ENCODE results near the gene TMPRSS9.

The TMPRSS9 gene

GRCh38 chr19:2421581-2422306, 61.7 kb downstream of the TMPRSS9 start:
- Histone ChIP-seq H3K27me3 (ENCODE audit: control insufficient read depth, insufficient read depth, low read length) (no peaks in the 10 kb centered on the region), H3K4me3 (ENCODE audit: low read length) (no peak overlapping the region), H3K36me3 (ENCODE audit: control insufficient read depth, insufficient read depth, low read length) (peaks cover 6% of the 10 kb centered on the region; the same call in 1 of the 2 replicates), H3K9me3 (ENCODE audit: control insufficient read depth, insufficient read depth, low read length) (no peaks in the 10 kb centered on the region), H3K4me1 (ENCODE audit: control insufficient read depth, insufficient read depth, low read length) (peaks cover 10% of the 10 kb centered on the region), H3K27ac (ENCODE audit: low read length) (no peak overlapping the region)
- DNase-seq (ENCODE audit: low read depth, low spot score), result no peak
- WGBS (ENCODE audit: insufficient coverage, insufficient read length), result no CpG with 5 or more reads among the region's 23 CpGs

GRCh38 chr19:2423071-2423914, 63.2 kb downstream of the TMPRSS9 start:
- Histone ChIP-seq H3K27ac (ENCODE audit: low read length) (no peak overlapping the region), H3K36me3 (ENCODE audit: control insufficient read depth, insufficient read depth, low read length) (peaks cover 6% of the 10 kb centered on the region; the same call in 1 of the 2 replicates), H3K4me3 (ENCODE audit: low read length) (no peak overlapping the region), H3K9me3 (ENCODE audit: control insufficient read depth, insufficient read depth, low read length) (no peaks in the 10 kb centered on the region), H3K27me3 (ENCODE audit: control insufficient read depth, insufficient read depth, low read length) (no peaks in the 10 kb centered on the region), H3K4me1 (ENCODE audit: control insufficient read depth, insufficient read depth, low read length) (peaks cover 10% of the 10 kb centered on the region)
- WGBS (ENCODE audit: insufficient coverage, insufficient read length), result no CpG with 5 or more reads among the region's 19 CpGs
- no peak for DNase-seq (ENCODE audit: low read depth, low spot score)

- peaks cover 12% of the 10 kb centered on the region for H3K4me1 ChIP-seq (ENCODE audit: control insufficient read depth, insufficient read depth, low read length)
- peaks cover 6% of the 10 kb centered on the region; the same call in 1 of the 2 replicates for H3K36me3 ChIP-seq (ENCODE audit: control insufficient read depth, insufficient read depth, low read length)
- DNase-seq (ENCODE audit: low read depth, low spot score), result no peak
- WGBS (ENCODE audit: insufficient coverage, insufficient read length), result no CpG with 5 or more reads among the region's 46 CpGs
- no peaks in the 10 kb centered on the region for H3K27me3 ChIP-seq (ENCODE audit: control insufficient read depth, insufficient read depth, low read length)
- H3K9me3 ChIP-seq (ENCODE audit: control insufficient read depth, insufficient read depth, low read length), result no peaks in the 10 kb centered on the region
- H3K4me3 ChIP-seq (ENCODE audit: low read length), result peak overlapping the region; percentile 61; the same call in 1 of the 2 replicates
- H3K27ac ChIP-seq (ENCODE audit: low read length), result no peak overlapping the region
Observed at GRCh38 chr19:2423915-2424685, 64.0 kb downstream of the TMPRSS9 start.

- Histone ChIP-seq H3K27me3 (ENCODE audit: control insufficient read depth, insufficient read depth, low read length) (no peaks in the 10 kb centered on the region), H3K36me3 (ENCODE audit: control insufficient read depth, insufficient read depth, low read length) (peaks cover 10% of the 10 kb centered on the region), H3K27ac (ENCODE audit: low read length) (no peak overlapping the region), H3K4me1 (ENCODE audit: control insufficient read depth, insufficient read depth, low read length) (peaks cover 12% of the 10 kb centered on the region), H3K4me3 (ENCODE audit: low read length) (peak overlapping the region; percentile 61; the same call in 1 of the 2 replicates), H3K9me3 (ENCODE audit: control insufficient read depth, insufficient read depth, low read length) (no peaks in the 10 kb centered on the region)
- DNase-seq (ENCODE audit: low read depth, low spot score), result no peak
- WGBS (ENCODE audit: insufficient coverage, insufficient read length), result no CpG with 5 or more reads among the region's 101 CpGs
Observed at GRCh38 chr19:2424686-2425621, 64.9 kb downstream of the TMPRSS9 start.

- no peaks in the 10 kb centered on the region for H3K9me3 ChIP-seq (ENCODE audit: control insufficient read depth, insufficient read depth, low read length)
- H3K36me3 ChIP-seq (ENCODE audit: control insufficient read depth, insufficient read depth, low read length), result peaks cover 18% of the 10 kb centered on the region
- H3K4me3 ChIP-seq (ENCODE audit: low read length), result peak overlapping the region; percentile 85; the same call in 1 of the 2 replicates
- H3K4me1 ChIP-seq (ENCODE audit: control insufficient read depth, insufficient read depth, low read length), result peaks cover 12% of the 10 kb centered on the region
- DNase-seq (ENCODE audit: low read depth, low spot score), result no peak
- no peak overlapping the region for H3K27ac ChIP-seq (ENCODE audit: low read length)
- H3K27me3 ChIP-seq (ENCODE audit: control insufficient read depth, insufficient read depth, low read length), result no peaks in the 10 kb centered on the region
- no CpG with 5 or more reads among the region's 29 CpGs for WGBS (ENCODE audit: insufficient coverage, insufficient read length)
Observed at GRCh38 chr19:2425622-2426581, 65.8 kb downstream of the TMPRSS9 start.

- no peak for DNase-seq (ENCODE audit: low read depth, low spot score)
- no peaks in the 10 kb centered on the region for H3K9me3 ChIP-seq (ENCODE audit: control insufficient read depth, insufficient read depth, low read length)
- H3K4me3 ChIP-seq (ENCODE audit: low read length), result peak overlapping the region; percentile 85
- no peak overlapping the region for H3K27ac ChIP-seq (ENCODE audit: low read length)
- no CpG with 5 or more reads among the region's 66 CpGs for WGBS (ENCODE audit: insufficient coverage, insufficient read length)
- H3K27me3 ChIP-seq (ENCODE audit: control insufficient read depth, insufficient read depth, low read length), result no peaks in the 10 kb centered on the region
- H3K36me3 ChIP-seq (ENCODE audit: control insufficient read depth, insufficient read depth, low read length), result peaks cover 26% of the 10 kb centered on the region
- peaks cover 12% of the 10 kb centered on the region for H3K4me1 ChIP-seq (ENCODE audit: control insufficient read depth, insufficient read depth, low read length)
Observed at GRCh38 chr19:2426611-2427428, 66.8 kb downstream of the TMPRSS9 start.

- peaks cover 12% of the 10 kb centered on the region for H3K4me1 ChIP-seq (ENCODE audit: control insufficient read depth, insufficient read depth, low read length)
- DNase-seq (ENCODE audit: low read depth, low spot score), result peak; percentile 93
- peak within 1 kb of the TSS; percentile 85 for H3K4me3 ChIP-seq (ENCODE audit: low read length)
- no peaks in the 10 kb centered on the region for H3K9me3 ChIP-seq (ENCODE audit: control insufficient read depth, insufficient read depth, low read length)
- H3K36me3 ChIP-seq (ENCODE audit: control insufficient read depth, insufficient read depth, low read length), result peaks cover 35% of the 10 kb centered on the region
- H3K27ac ChIP-seq (ENCODE audit: low read length), result no peak within 1 kb of the TSS
- WGBS (ENCODE audit: insufficient coverage, insufficient read length), result no CpG with 5 or more reads among the region's 77 CpGs
- no peaks in the 10 kb centered on the region for H3K27me3 ChIP-seq (ENCODE audit: control insufficient read depth, insufficient read depth, low read length)
Observed at GRCh38 chr19:2427429-2428320, 67.6 kb downstream of the TMPRSS9 start, which contains the start of gene TIMM13. TSS of gene TIMM13 (minus strand) at chr19:2427586. CDS start at chr19:2427533, 53 bp downstream.

GRCh38 chr19:2428321-2428690, 68.2 kb downstream of the TMPRSS9 start:
- Histone ChIP-seq H3K9me3 (ENCODE audit: control insufficient read depth, insufficient read depth, low read length) (no peaks in the 10 kb centered on the region), H3K27ac (ENCODE audit: low read length) (no peak overlapping the region), H3K27me3 (ENCODE audit: control insufficient read depth, insufficient read depth, low read length) (no peaks in the 10 kb centered on the region), H3K4me1 (ENCODE audit: control insufficient read depth, insufficient read depth, low read length) (peaks cover 12% of the 10 kb centered on the region), H3K36me3 (ENCODE audit: control insufficient read depth, insufficient read depth, low read length) (peaks cover 35% of the 10 kb centered on the region), H3K4me3 (ENCODE audit: low read length) (no peak overlapping the region)
- no peak for DNase-seq (ENCODE audit: low read depth, low spot score)
- no CpG with 5 or more reads among the region's 25 CpGs for WGBS (ENCODE audit: insufficient coverage, insufficient read length)

Measured in iPS DF 6.9 (cell line).